GM19193 (cell line): ENCODE measurements around the gene ADGRA3.

Experiments used
- POLR2A ChIP-seq: IDR thresholded peaks from 4 replicates; pipeline ENCODE4 v1.6.1; 2011; ENCODE audit not compliant: insufficient read depth, insufficient read length; ENCODE audit errors: extremely low read depth

The ADGRA3 gene

GRCh38 chr4:22522206-22522605 lies 6.3 kb upstream of the ADGRA3 start:
- TF ChIP-seq POLR2A: no peak

- TF ChIP-seq POLR2A: no peak
Observed at GRCh38 chr4:22521240-22521639, 5.4 kb upstream of the ADGRA3 start.

GRCh38 chr4:22515145-22515887 lies 550 bp downstream of the ADGRA3 start:
- TF ChIP-seq POLR2A: peak; percentile 14

GRCh38 chr4:22514481-22514880 lies 1.4 kb downstream of the ADGRA3 start:
- no peak for TF ChIP-seq POLR2A

GRCh38 chr4:22514001-22514400 lies 1.9 kb downstream of the ADGRA3 start:
- TF ChIP-seq POLR2A: no peak

- TF ChIP-seq POLR2A: no peak
Observed at GRCh38 chr4:22512306-22512705, 3.6 kb downstream of the ADGRA3 start.

- TF ChIP-seq POLR2A: no peak
Observed at GRCh38 chr4:22510750-22511149, 5.1 kb downstream of the ADGRA3 start.

GRCh38 chr4:22508376-22508775 lies 7.5 kb downstream of the ADGRA3 start:
- no peak for TF ChIP-seq POLR2A

- TF ChIP-seq POLR2A: no peak
Observed at GRCh38 chr4:22504922-22505321, 10.9 kb downstream of the ADGRA3 start.

- no peak for TF ChIP-seq POLR2A
Observed at GRCh38 chr4:22504447-22504846, 11.4 kb downstream of the ADGRA3 start.

- TF ChIP-seq POLR2A: no peak
Observed at GRCh38 chr4:22502895-22503814, 12.7 kb downstream of the ADGRA3 start.

GRCh38 chr4:22501715-22502095 lies 14.2 kb downstream of the ADGRA3 start:
- no peak for TF ChIP-seq POLR2A

- no peak for TF ChIP-seq POLR2A
Observed at GRCh38 chr4:22500831-22501714, 14.8 kb downstream of the ADGRA3 start.

GRCh38 chr4:22500128-22500611 lies 15.7 kb downstream of the ADGRA3 start:
- no peak for TF ChIP-seq POLR2A

- no peak for TF ChIP-seq POLR2A
Observed at GRCh38 chr4:22498866-22499265, 17.0 kb downstream of the ADGRA3 start.
